D721Med (cell line): ENCODE measurements around the gene GID8.

Experiments
- DNase-seq: peaks from one replicate; pipeline ENCODE4 v3.0.0; 2011; ENCODE audit warnings: low spot score; ENCODE audit not compliant: insufficient read length
- FAIRE-seq: peaks from 2 replicates; lab custom pipeline; 2011; peaks lifted over from hg19 to GRCh38; lab: Jason Lieb, UNC
- CTCF ChIP-seq: IDR thresholded peaks from 2 replicates; pipeline ENCODE4 v1.5.1; 2012; ENCODE audit warnings: mild to moderate bottlenecking, control low read depth; ENCODE audit not compliant: insufficient read depth; ENCODE audit errors: missing control alignments

GID8 gene

DNA sequence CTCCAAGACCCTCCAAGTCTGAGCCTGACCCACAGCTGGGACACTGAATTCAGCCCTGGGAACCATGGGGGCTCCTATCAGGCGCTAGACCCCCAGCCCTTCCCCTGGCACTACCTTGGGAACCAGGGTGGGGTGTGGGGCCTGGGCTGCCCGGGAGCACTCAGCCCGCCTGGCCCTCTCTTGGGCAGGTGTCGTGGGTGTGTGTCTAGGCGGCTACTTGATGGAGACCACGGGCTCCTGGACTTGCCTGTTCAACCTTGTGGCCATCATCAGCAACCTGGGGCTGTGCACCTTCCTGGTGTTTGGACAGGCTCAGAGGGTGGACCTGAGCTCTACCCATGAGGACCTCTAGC is 29.2 kb downstream of the GID8 start:
- no peak for DNase-seq
- TF ChIP-seq CTCF: no peak
- no peak for FAIRE-seq

GRCh38 chr20:62967628-62968351 is 29.8 kb downstream of the GID8 start:
- DNase-seq (no peak), FAIRE-seq (no peak)
- TF ChIP-seq CTCF: no peak

GRCh38 chr20:62968378-62969178 is 30.6 kb downstream of the GID8 start:
- FAIRE-seq (no peak), DNase-seq (no peak)
- TF ChIP-seq CTCF: no peak

GRCh38 chr20:62969179-62969760 is 31.3 kb downstream of the GID8 start:
- no peak for TF ChIP-seq CTCF
- FAIRE-seq: no peak
- no peak for DNase-seq

- FAIRE-seq (no peak), DNase-seq (no peak)
- no peak for TF ChIP-seq CTCF
These were observed 32.0 kb downstream of the GID8 start for GRCh38 chr20:62969939-62970306.

DNA sequence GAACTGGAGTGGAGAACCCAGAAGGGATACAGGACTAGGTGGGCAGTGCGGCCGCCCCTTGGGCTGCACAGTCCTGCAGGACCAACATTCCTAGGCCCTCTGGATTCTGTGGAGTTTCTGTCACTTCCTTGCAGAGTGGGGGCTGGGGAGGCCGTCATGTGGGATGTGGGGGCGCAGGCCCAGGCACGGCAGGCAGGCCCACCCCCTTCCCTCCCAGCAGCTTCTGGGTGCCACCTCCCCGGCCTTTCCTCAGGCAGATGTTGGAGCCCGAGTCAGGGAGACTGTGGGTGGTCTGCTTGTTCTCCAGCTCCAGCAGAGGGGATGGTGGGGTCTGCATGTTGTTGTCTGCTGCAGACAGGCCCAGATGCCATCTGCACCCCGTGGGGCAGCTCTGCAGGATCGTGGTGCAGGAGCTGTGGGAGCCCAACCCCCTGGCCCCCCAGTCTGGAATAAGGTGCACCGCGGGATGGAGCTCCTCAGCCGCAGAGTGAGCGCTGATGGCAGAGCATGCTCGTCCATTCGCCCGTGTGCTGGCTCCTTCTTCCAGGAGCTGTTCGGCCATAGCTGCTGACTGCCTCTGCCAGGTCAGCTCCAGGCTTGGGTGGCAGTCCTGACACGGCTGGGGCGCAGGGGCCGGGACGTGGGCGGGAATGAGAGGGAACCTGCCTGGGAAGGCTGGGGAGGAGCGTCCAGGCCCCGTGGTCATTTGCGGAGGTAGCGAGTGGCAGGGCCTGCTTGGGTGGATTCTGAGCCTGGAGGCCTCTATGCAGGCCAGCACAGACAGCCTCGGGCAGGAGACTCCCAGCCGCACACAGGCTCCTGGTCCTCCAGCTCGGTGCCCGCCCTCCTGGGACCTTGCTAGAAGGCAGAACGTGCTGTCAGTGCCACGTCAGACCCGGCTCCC is 32.6 kb downstream of the GID8 start:
- DNase-seq (no peak), FAIRE-seq (no peak)
- no peak for TF ChIP-seq CTCF
